IPS DF 19.7 (cell line): ENCODE data around the gene UCK2.

Experiments
- DNase-seq: peaks from one replicate; pipeline ENCODE4 v3.0.0-alpha.2; 2013; ENCODE audit warnings: low read depth, low spot score

UCK2 gene

DNA sequence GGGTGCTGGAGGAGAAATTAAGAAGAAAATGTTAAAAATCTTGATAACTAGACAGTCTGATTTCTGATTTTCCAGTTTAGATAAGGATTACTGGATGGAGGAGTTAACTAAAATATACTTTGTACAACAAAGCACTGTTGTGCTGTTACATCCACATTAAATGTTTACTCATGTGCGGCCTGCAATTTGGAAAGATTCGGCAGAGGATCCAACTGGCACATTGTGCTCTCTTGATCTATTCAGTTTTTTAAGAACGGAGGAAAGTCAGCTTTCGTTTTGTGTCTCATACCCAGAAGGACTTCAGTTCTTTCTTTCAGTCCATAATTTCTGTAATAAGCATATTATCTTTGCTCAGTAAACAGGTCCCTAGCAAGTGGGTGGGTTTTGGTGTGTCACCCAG lies 52.5 kb downstream of the UCK2 start:
- no peak for DNase-seq

DNA sequence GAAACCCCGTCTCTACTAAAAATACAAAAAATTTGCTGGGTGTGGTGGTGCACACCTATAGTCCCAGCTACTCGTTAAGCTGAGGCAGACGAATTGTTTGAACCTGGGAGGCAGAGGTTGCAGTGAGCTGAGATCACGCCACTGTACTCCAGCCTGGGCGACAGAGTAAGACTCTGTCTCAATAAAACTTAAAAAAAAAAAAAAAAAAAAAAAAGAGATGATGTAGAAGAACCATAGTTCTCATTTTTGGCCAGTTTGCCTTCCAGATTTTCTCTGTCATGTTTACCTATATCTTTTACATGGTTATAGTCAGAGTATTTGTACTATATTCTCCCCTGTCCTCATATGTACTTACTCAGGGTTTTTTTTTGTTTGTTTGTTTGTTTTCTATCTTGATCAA lies 53.6 kb downstream of the UCK2 start:
- DNase-seq, result no peak

DNA sequence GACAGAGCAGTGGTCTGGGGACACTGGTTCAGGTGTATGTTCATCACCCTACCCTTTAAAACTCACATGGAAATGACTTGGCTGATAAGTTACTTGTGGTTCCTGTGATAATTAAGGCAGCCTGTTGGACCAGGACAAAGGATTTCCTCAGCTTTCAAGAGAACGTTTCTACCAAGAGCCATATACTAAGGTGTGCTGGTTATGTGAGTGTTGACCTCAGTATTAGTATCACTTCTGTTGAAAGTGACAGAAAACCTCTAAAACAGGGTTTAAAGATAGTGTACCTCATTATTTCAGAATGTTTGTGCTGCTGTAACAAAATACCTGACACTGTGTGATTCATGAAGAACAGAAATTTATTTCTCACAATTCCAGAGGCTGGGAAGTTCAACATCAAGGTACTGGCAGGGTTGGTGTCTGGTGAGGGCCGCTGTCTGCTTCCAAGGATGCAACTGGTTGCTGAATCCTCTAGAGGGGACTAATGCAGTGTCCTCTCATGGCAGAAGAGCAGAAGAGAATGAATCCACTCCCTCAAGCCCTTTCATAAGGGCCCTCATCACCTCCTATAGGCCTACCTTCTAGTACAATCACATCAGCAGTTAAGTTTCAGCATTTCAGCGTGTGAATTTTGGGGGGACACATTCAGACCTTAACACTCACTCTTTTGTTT lies 54.9 kb downstream of the UCK2 start:
- no peak for DNase-seq

DNA sequence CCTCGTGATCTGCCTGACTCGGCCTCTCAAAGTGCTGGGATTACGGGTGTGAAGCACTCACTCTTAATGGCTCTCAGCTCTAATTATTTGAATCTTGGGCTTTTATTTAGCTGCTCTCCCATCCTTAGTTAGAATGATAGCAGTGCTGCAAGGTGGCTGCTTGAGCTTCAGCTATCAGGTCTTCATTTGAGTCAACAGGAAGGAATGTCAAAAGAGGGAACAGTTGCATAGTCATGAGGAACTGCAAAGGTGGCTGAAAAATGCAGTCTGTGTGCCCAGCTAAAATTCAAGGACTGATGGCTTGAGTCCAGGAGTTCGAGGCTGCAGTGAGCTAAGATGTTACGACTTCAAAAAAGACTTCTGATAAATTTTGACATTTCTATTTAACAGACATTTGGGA lies 55.6 kb downstream of the UCK2 start:
- peak; percentile 35 for DNase-seq

DNA sequence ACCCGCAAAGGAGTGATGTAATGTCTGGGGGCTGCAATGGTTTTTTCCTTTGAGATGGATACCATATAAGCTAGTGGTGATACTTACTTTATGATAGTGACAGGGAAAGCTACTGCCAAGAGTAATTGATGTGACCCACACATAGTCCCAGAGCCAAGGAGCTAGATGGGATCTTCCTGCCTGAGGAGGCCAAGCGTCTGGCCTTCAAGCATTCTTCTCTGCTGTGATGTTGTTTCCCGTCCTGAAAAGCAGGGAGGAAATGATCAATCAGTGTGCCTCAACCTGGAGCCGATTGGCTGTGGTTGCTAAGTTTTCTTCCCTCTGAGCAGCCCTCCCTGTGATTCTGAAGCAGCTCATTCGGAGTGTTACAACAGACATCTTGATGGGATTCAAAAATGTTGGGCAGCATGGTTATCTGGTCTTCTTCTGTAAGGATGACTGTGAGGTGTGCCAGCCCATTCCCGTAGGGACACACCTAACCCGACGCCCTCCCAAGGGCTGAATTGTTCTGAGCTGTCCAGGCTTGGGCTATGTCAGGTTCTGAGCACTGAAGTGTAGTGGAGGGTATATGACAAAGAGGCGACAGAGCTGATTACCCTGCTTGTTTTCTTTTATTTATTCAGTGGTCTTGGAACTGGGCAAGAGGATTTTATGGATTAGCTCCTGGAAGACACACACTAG lies 56.7 kb downstream of the UCK2 start:
- DNase-seq, result no peak

DNA sequence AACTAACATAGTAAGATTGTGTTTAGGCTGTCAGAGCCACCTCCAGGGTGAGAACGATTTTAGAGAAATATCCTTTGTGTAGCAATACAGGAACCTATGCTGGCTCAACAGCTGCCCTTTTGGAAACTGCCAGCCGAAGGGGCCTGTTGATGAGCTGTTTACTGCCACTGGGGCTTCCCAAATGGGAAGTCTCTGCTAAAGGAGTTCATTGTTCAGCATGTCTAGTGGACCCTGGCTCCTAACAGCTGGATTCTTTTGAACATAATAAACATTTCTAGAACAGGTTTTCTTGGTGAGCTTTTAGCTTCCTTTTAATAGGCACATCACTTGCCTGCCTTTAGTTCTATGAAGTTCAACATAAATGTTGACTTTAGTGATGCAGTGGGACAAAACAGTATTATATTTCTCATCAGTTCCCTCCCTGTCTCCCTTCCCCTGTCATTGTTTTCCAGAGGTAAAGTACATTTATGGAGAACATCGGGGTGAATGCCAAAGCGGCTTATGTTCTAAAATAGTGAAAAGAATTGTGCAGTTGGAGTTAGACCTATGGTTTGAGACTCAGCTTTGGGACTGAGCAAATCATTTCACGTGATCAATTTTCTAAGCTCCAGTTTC lies 57.4 kb downstream of the UCK2 start:
- no peak for DNase-seq

DNA sequence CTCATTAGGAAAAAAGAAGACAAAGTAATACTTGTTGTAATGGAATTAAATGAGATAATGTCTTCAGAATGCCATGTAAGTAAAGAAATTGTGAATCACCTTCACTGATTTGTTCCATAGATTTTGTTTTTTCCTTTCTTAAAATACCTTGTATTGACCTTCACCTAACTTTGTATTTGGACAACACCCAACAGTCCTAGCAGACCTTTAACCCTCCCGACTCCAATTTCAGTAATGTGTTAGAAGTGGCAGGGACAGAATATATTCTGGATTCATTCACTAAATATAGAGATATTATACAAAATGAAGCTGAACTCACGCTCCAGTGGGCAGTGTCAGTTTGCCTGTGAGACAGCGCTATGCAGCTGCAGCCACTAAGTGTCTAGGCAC lies 57.9 kb downstream of the UCK2 start:
- no peak for DNase-seq

DNA sequence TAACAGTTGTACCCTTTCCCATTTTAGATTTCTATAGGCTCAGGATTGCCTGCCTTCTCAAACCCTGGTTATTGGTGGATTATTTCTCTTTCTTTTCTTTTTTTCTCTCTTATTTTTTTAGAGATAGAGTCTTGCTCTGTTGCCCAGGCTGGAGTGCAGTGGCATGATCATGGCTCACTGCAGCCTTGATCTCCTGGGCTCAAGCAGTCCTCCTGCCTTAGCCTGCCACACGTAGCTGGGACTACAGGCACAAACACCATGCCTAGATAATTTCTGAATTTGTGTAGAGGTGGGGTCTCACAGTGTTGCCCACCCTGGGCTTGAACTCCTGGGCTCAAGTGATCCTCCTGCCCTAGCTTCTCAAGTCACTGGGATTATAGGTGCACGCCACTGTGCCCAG lies 58.8 kb downstream of the UCK2 start:
- no peak for DNase-seq

DNA sequence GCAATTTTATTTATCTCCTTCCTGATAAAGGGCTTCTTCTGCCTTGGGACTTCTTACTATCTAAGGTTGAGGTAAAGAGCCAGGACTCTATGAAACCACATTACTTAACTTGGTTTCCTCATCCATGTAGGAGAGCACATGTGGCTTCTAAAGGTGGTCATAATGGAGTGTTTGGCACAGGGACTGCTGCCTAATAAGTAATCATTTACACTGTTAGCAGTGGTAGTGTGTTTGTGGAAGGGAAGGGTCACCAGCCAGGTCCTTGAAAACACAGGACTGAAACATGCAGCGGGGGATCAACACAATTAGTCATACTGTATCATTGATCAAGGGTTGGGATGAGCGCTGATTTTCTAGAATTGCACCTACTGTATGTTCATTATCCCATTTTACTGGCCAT lies 59.6 kb downstream of the UCK2 start:
- no peak for DNase-seq

DNA sequence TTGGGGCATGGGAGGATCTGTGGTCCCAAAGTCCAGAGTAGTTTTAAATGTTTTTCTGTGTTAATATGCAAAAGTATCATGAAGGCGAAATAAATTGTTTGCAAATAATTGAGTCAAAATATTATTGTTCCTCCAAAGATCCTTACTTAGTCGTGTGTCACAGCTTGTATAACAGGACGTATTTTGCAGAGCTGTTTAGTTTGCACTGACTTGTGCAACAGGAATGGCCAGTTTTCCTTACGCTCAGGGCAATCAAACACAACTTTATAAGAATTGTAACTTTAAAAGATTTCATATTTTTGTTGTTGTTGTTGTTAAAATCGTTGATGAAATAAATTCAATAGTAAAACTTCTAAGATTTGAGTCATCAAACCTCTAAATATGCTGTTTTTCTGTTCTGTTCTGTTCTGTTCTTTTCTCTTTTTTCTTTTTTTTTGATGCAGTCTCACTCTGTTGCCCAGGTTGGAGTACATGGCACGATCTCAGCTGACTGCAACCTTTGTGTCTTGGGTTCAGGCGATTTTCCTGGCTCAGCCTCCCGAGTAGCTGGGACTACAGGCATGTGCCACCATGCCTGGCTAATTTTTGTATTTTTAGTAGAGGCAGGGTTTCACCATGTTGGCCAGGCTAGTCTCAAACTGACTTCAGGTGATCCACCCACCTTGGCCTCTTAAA lies 60.6 kb downstream of the UCK2 start:
- DNase-seq, result no peak

DNA sequence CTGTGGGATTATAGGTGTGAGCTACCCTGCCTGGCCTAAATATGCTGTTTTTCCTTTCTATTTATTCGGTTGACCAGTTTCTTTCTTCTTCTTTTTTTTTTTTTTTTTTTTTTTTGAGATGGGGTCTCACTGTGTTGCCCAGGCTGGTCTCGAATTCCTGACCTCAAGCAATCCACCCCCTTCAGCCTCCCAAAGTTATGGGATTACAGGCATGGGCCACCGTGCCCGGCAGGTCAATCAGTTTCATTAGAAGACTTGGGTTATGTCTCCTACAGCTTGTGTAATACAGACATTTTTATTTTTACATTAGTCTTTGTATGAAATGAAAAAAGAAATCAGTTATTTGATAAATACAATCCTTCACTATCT lies 61.1 kb downstream of the UCK2 start:
- DNase-seq, result no peak

DNA sequence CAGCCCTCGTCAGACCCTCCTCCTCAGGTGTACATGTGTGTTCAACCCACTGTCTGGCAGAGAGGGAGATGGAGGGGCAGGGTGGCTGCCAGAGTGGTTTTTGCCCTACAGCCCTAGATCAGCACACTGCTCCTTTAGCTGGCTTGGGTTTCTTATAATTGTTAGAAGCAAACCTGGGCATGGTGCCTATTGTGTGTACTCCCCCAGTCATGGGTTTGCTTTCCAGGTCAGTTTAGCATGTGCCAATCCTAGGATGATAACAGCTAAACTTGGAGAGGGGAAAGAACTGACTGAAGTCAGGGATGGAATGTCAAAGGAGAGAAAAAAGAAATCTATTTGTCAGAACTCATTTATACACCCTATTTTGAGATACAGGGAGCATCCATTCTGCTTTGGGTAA lies 63.3 kb downstream of the UCK2 start:
- no peak for DNase-seq

DNA sequence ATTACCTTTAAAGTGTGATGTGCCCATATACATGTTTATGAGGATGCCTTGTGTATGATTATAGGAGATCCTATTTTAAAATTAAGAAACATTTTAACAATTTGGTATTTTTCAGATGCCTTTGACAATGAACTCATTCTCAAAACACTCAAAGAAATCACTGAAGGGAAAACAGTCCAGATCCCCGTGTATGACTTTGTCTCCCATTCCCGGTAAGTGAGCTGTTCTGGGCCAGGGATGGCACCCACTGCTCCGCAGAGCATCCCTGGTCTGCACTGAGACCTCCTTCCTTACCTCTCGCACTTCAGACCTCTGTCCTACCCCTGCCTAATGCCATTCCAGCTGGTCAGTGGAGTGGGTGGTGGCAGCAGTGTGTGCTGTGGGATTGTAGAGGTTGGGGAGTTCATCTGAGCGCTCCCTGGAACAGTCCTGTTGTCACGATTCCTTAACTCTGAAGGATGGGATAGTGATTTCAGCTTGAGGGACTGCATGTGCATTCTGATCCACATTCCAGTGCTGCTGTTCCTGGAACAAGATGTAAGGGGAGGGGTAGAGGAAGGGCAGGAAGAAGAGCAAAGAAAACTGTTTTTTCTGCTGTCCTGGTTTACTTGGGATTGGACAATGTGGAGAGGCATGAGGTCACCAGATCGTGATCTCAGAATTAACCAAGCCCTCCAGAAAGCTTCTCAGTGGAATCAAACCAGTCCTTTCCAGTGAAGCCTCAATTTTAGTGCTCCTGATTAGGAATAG lies 63.9 kb downstream of the UCK2 start:
- no peak for DNase-seq

DNA sequence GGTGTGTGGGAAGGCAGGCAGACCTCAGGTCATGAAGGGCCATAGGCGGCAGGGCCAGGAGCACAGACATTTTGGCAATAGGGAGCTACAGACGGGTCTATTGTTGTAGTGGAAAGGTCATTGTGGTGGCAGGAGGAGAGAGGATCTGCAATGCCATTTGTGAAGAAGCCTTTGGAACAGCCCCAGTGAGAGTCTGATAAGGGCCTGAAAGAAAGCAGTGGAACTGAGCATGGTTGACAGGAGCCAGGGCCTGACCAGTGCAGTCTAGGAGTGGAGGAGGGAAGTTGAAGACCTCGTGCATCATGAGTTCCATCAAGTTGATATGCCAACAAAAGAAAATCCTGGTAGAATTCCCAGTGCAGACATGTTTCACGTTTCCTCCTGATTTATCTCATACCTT lies 65.5 kb downstream of the UCK2 start:
- no peak for DNase-seq

DNA sequence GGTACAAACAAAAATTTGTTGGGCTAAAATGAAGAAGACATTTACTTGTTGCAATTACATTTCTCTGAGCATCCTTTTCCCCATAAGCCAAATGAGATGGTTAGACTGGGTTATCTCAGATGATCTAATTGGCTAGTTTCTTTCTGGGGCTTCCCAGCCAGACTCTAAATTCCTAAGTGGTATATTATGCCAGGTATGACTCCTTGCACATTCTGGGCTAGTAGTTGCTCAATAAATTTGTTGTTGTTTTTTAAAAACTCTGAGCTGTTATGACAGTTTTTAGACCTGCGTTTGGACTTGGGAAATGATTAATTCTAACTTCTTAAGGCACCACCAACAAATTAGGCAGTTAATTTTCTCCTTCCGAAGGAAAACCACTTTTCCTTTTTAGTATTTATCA lies 66.1 kb downstream of the UCK2 start:
- no peak for DNase-seq

DNA sequence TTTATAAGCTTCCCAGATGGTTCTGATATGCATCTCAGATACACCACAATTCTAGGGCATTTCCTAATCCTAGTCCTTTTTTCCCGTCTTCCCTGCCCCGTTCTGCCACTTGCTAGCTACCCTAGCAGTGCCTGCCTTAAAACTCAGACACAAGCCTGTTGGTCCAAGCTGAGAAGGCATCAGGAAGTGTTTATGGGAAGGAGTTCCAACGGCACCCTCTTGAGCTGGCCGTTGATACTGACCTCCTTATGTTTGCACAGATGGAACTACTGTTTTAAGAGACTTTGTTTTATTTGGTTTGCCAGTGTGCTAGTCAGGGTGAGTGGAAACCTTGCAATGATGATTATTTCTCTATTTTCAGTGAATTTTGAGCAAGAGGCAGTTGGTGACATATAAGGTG lies 67.2 kb downstream of the UCK2 start:
- DNase-seq, result no peak

DNA sequence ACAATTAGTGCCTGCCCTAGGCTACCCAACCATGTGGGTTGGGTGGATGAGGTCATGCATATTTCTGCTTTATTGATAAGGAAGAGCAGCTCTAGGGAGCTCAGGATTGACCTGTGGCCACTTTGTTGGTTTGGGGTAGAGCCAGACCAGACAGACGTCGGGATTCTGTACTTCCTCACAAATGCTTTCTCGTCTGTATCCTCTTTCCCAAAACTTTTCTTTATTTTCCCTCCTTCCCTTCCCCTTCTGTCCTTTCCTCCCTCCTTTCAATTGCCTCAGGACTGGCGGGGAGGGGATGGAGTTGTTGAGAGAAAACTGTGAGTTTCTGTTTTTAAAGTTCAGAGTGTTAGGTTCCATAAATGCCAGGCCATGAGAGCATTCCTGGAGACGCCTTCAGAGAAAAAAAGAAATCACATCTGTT lies 68.0 kb downstream of the UCK2 start:
- no peak for DNase-seq

DNA sequence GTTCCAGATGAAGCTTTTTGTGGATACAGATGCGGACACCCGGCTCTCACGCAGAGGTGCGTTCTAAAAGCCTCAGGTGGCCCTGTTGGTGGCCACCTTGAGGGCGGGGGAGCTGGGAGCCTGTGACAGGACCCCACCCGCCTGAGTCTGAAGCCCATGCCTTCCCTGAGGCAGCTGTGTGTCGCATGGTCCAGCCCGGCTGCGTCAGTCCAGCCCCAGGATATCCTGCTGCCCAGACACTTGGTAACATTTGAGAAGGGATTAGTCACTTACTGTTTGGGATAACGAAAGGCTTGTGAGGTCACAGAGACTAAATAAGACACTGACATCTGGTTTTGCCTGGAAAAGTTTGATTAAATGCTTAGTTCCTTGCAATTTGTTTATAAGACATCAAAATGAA lies 68.9 kb downstream of the UCK2 start:
- no peak for DNase-seq

DNA sequence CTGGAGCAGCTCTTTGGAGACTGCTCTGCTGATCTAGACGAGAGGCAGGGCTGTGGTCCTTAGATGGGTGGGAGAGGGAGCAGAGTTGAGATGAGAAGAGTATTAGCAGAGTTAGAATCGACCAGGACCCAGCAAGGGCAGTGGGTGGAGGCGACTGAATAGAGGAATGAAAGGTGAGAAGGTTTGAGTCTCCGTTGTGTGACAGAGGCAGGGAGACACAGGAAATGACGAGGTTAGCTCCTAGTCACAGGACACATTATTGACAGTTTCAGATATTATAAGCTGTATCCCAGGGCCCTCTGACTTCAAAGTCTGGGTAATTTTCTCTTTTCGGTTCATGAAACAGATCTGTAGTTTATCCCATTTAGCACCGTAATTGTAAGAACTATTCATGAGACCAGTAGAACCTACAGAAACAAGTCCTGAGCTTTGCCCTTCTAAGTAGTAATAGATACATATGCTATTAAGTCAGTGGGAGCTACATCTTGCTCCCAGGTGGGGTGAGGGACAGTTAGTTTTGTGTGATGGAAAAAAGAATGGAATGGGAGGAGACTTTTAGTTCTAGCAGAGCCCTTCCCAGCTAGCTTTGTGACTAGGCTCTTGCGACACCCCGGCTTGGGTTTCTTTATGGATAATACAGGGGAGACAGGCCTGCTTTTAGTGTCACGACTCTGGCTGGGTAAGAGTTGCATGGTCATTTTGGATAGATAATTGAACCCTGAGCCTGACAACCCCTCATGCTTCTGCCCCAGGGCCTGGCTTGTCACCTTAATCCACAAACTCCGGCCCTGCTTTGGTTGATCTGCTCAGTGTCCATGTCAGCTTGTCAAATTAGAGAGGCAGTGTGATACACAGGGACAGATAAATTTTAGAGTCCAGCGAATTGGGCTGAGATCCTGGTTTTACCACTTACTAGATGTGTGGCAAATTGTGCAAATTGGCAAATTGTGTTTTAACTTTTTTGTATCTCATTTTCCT lies 70.2 kb downstream of the UCK2 start:
- no peak for DNase-seq

DNA sequence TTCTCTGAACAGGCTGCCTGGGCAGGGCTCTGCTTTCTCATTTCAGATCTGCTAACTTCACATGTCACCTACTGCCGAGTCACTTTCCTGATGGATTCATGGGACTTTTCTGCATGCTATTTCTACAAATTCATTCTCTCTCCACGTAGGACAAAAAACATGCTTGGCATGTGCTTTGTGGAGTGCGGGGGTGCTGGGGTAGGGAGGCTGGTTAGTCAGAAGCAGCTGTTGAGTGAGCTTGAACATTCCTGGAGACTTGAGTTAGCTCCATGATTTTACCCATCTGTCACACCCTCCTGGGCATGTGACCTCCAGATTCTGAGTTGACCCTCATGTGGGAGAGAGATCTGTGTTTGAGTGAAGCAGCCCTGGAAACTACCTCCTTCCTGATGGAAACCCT lies 71.4 kb downstream of the UCK2 start:
- DNase-seq, result no peak

DNA sequence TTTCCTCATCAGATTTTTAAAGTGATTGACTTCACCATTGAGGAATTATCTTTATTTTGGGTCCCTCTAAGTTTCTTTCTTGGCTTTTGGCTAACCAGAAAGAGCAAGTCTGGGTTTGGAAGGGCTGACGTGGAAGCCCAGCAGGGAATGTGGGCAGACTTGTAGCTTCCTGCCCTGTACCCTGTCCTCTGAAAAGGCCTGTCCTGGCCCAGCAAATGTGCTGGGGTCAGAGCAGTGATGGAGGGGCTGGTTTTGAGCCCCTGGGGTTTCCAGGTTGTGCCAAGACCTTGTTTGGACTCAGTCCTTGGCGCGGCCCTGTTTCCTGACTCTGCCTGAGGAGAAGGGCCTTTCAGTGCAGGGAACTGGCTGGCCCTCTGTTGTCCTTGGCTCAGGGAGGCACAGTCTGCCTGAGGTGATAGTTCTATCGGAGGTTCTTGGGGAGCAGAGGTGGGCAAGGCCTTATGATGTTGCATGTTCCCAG lies 72.1 kb downstream of the UCK2 start:
- no peak for DNase-seq
